Osteoblast (primary cell): ENCODE data around the gene DPP10. TPM values are rescaled to one million over a fixed set of nuclear protein-coding genes. Genes with fewer than 3 reads are reported as not detected.

Experiments
- DNase-seq: peaks from one replicate; pipeline ENCODE4 v3.0.0; 2011; ENCODE audit warnings: low spot score, mixed read lengths; ENCODE audit not compliant: insufficient read length; ENCODE audit errors: missing footprints
- H2AFZ ChIP-seq: 2 replicates; pipeline ENCODE4 v1.6.0; 2011; ENCODE audit warnings: mild to moderate bottlenecking, low read length
- H3K27ac ChIP-seq: 2 replicates; pipeline ENCODE4 v1.5.1; 2011; ENCODE audit warnings: mild to moderate bottlenecking, low read depth, low read length, moderate library complexity
- H3K27me3 ChIP-seq: 2 replicates; pipeline ENCODE4 v1.6.0; 2012; ENCODE audit warnings: mild to moderate bottlenecking, control low read depth, inconsistent platforms, low read length, moderate library complexity; ENCODE audit not compliant: insufficient read depth
- H3K36me3 ChIP-seq: 2 replicates; pipeline ENCODE4 v1.5.1; 2011; ENCODE audit warnings: mild to moderate bottlenecking, low read length, control low read depth, moderate library complexity; ENCODE audit not compliant: insufficient read depth
- H3K4me1 ChIP-seq: 2 replicates; pipeline ENCODE4 v1.5.1; 2011; ENCODE audit warnings: mild to moderate bottlenecking, low read length, control low read depth, moderate library complexity; ENCODE audit not compliant: insufficient read depth
- H3K4me2 ChIP-seq: 2 replicates; pipeline ENCODE4 v1.6.0; 2011; ENCODE audit warnings: mild to moderate bottlenecking, low read length; ENCODE audit not compliant: insufficient read depth
- H3K4me3 ChIP-seq: fragments of 200-600 bp; sonication (generic); 3 replicates; pipeline ENCODE4 v1.5.1; 2012; ENCODE audit warnings: mild to moderate bottlenecking, low read length, inconsistent platforms; ENCODE audit not compliant: insufficient read depth
- H3K79me2 ChIP-seq: 2 replicates; pipeline ENCODE4 v1.6.0; 2012; ENCODE audit warnings: mild to moderate bottlenecking, low read length, control low read depth, inconsistent platforms; ENCODE audit not compliant: insufficient read depth
- H3K9me3 ChIP-seq: 2 replicates; pipeline ENCODE4 v1.5.1; 2011; ENCODE audit warnings: low read depth, low read length, control low read depth
- H4K20me1 ChIP-seq: 2 replicates; pipeline ENCODE4 v1.6.0; 2012; ENCODE audit warnings: mild to moderate bottlenecking, low read length, control low read depth; ENCODE audit not compliant: insufficient read depth
- total RNA-seq: library from RNA; depleted of rRNA; stranded (reverse); fragments of >200 nt; gene quantifications from 2 replicates; pipeline ENCODE4 v1.2.3, GENCODE V29; 2012
- TF ChIP-seq, protein P1 (sequence below): IDR thresholded peaks from 2 replicates; pipeline ENCODE4 v1.5.1; 2011; ENCODE audit warnings: mild to moderate bottlenecking, low read depth, low read length, moderate library complexity; ENCODE audit errors: extremely low read depth

The DPP10 gene
- total RNA-seq, 1 donor: not detected

DNA sequence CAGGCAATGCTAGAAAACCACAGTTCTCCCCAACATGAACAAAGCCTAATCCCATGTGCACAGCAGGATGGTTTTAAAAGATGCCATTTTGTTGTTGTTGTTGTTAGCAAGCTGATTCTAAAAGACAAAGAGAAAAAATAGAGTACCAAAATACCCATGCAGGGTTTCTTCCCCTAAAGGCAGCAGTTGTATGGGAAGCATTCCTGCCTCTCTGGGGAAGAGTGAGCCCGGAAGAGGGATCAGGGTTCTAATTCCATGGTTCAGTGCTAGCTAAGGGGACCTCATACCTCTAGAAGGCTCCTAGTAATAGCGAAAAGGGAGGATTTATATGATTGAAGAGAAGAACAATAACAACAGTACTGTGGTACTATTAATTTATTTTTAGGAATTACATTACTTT lies 327.6 kb downstream of the DPP10 start:
- no peaks in the 10 kb centered on the region for H3K36me3 ChIP-seq
- H3K9me3 ChIP-seq: peaks cover 2% of the 10 kb centered on the region
- TF ChIP-seq, protein P1, sequence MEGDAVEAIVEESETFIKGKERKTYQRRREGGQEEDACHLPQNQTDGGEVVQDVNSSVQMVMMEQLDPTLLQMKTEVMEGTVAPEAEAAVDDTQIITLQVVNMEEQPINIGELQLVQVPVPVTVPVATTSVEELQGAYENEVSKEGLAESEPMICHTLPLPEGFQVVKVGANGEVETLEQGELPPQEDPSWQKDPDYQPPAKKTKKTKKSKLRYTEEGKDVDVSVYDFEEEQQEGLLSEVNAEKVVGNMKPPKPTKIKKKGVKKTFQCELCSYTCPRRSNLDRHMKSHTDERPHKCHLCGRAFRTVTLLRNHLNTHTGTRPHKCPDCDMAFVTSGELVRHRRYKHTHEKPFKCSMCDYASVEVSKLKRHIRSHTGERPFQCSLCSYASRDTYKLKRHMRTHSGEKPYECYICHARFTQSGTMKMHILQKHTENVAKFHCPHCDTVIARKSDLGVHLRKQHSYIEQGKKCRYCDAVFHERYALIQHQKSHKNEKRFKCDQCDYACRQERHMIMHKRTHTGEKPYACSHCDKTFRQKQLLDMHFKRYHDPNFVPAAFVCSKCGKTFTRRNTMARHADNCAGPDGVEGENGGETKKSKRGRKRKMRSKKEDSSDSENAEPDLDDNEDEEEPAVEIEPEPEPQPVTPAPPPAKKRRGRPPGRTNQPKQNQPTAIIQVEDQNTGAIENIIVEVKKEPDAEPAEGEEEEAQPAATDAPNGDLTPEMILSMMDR: no peak
- no peak overlapping the region for H3K4me2 ChIP-seq
- H3K79me2 ChIP-seq: no peaks in the 10 kb centered on the region
- no peak overlapping the region for H3K27ac ChIP-seq
- H3K4me1 ChIP-seq: no peaks in the 10 kb centered on the region
- no peak overlapping the region for H2AFZ ChIP-seq
- DNase-seq: no peak
- no peak overlapping the region for H3K4me3 ChIP-seq
- no peaks in the 10 kb centered on the region for H4K20me1 ChIP-seq
- no peaks in the 10 kb centered on the region for H3K27me3 ChIP-seq

DNA sequence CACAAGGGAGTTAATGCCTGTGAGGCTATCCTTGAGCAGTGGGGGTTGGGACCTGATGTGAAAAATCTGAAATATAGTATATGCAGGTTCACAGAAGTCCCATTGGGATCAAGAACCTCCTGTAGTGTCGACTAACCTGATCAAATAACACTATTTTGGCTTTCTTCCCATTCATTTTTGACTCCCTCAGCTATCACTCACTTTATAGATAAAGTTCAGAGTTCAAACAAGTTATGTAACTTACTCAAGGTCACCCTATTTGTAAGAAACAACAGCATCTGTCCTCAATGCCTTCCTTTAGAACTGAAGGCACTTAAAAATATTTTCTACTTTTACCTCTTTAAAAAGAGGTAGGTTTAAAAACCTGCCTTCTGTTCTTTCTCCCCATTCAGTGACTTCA lies 341.6 kb downstream of the DPP10 start:
- H3K27ac ChIP-seq: no peak overlapping the region
- no peak overlapping the region for H3K4me2 ChIP-seq
- no peaks in the 10 kb centered on the region for H3K27me3 ChIP-seq
- no peak for DNase-seq
- H3K9me3 ChIP-seq: peaks cover 7% of the 10 kb centered on the region
- TF ChIP-seq, protein P1: no peak
- H3K36me3 ChIP-seq: no peaks in the 10 kb centered on the region
- H3K4me1 ChIP-seq: no peaks in the 10 kb centered on the region
- no peak overlapping the region for H3K4me3 ChIP-seq
- H3K79me2 ChIP-seq: no peaks in the 10 kb centered on the region
- no peaks in the 10 kb centered on the region for H4K20me1 ChIP-seq
- H2AFZ ChIP-seq: no peak overlapping the region

DNA sequence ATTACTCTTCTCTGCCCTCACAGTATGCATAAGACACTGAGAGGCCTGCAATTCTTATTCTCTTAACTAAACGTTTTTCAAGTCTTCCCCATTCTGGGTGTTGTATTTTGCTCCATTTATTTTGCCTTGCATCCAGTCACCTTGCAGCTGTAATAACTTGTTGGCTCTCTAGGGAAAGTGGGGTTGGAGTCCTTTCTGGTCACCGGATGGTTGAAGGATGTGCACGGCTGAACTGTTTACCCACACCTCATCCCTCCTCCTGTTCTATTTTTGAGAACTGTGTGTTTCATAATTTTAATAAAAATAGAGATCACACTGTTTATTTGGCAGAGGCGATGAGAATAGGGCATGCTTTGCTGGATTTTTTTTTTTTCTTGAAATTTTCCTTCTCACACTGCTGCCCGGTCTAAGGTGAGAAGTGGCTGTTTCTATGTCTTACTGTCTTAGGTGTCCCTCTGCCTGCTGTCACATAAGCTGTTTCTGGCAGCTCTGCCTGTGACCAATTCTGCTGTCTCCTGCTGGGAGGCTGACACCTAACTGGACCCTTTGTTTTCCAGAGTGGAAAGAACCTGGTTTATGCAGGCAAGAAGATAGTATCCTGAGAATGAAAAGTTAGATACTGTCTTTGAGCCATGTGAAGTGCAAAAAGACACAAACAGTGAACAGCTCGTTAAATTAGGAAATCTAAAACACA lies 342.6 kb downstream of the DPP10 start:
- H3K4me2 ChIP-seq: no peak overlapping the region
- no peaks in the 10 kb centered on the region for H4K20me1 ChIP-seq
- peaks cover 7% of the 10 kb centered on the region for H3K9me3 ChIP-seq
- TF ChIP-seq, protein P1: no peak
- no peak overlapping the region for H3K27ac ChIP-seq
- H2AFZ ChIP-seq: no peak overlapping the region
- H3K4me1 ChIP-seq: no peaks in the 10 kb centered on the region
- no peak overlapping the region for H3K4me3 ChIP-seq
- H3K79me2 ChIP-seq: no peaks in the 10 kb centered on the region
- no peaks in the 10 kb centered on the region for H3K36me3 ChIP-seq
- peak; percentile 29 for DNase-seq
- H3K27me3 ChIP-seq: no peaks in the 10 kb centered on the region

DNA sequence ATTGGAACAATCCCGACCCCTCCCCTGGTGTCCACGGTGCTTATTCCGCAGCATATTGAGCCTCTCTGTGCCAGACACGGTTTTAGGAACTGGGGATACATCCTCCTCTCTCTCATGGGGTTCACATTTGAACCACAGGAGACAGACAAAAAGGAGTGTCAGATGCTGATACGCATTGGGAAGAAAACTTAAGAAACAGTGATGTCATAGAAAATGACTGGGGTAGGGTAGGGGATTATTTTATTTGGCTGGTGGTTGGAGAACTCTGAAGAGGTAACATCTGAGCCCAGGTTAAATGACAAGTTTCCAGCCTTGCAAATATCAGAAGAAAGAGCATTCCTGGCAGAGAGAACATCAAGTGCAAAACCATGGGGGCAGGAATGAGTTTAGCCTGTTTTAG lies 344.5 kb downstream of the DPP10 start:
- Histone ChIP-seq H3K27ac (no peak overlapping the region), H4K20me1 (no peaks in the 10 kb centered on the region), H3K9me3 (peaks cover 7% of the 10 kb centered on the region), H2AFZ (no peak overlapping the region), H3K4me1 (no peaks in the 10 kb centered on the region), H3K4me3 (no peak overlapping the region), H3K79me2 (no peaks in the 10 kb centered on the region), H3K36me3 (no peaks in the 10 kb centered on the region), H3K4me2 (no peak overlapping the region), H3K27me3 (no peaks in the 10 kb centered on the region)
- no peak for DNase-seq
- TF ChIP-seq, protein P1: no peak
